ENCODE measurements around the gene FBF1.
A peak's percentile ranks its signal among the peaks of the same experiment; 100 is the strongest.
"Not testable (repeated sequence)": the region's sequence is repeated elsewhere in the genome, so short reads cannot be mapped to it uniquely, and the experiment has no call there.

The FBF1 gene

DNA sequence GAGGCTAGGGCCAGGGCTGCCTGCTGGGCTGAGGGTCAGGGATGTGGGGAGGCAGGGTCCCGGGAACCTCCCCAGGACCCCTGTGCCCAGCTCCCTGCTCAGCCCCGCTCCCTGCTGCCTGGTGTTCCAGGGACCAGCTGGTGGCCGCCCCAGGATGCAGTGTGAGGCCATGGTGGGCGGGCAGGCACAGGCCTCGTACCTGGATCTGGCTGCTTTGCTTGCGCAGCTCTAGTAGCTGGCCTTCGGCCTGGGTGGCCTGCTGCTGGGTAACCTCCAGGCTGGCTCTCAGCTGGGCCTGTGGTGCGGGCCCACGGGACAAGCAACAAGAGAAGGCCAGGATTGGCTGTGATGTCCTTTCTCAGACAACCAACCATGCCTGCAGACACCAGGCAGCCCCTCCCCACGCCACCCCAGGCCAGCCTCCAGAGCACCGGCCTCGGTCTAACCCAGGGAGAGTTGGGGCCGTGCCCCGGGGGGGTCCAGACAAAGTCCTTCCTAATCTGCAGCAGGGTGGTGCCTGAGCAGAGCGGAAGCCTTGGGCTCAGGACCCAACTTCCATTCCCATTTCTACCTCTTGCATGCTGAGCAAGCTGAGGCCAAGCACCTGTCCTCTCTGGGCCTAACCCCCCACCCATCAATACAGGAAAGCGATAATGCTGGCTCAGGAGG, 48.2 kb downstream of the FBF1 start:
- DNase-seq = no peak

DNA sequence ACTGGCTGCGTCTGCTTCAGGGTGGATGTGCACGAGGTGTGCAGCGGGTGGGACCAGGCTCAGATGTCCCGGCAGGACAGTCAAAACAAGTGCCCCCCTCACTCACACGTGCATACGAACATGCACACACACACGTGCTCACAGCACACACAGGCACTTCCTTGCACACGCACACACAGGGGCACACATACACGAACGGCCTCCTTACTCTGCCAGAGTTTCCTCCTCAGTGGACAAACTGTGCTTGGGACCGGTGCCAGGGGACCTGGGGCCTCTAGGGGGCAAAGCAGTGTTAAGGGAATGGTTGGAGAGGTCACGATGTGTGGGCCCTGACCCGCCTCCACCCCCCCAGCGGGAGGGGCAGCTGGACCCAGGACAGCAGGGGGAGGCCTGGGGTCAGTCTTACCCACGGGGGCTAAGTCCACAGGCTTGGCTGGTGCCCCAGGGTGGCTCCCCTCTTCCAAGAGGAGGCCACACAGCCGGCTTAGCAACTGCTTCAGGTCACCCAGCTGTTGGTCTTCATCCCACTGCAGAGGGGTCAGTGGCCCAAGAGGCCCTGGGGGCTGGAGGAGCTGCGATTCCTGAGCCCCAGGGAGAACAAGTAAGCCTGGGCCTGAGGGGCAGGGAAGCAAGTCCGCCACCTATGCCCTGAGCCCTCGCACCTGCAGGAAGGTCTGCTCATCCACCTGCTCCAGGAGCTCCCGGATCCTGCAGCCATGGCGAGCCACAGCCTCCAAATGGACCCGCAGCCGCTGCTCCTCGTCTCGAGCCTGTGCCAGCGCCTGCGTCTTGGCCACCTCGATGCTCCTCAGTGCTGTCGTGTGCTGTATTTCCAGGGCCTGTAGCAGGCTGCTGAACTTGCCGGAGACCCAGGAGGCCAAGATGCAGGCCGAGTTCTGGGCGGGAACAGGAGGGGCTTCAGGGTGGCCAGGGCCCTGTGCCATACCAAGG, 49.0 kb downstream of the FBF1 start:
- DNase-seq = no peak

- DNase-seq = no peak
Measured at GRCh38 chr17:75891022-75891604, 49.7 kb downstream of the FBF1 start.

GRCh38 chr17:75889454-75889853, 51.4 kb downstream of the FBF1 start:
- DNase-seq = no peak

GRCh38 chr17:75888484-75888883, 52.4 kb downstream of the FBF1 start:
- no peak for DNase-seq

- not testable (repeated sequence) for DNase-seq
Measured at GRCh38 chr17:75885860-75886259, 55.0 kb downstream of the FBF1 start.

- no peak for DNase-seq
Measured at GRCh38 chr17:75885431-75885830, 55.4 kb downstream of the FBF1 start.

DNA sequence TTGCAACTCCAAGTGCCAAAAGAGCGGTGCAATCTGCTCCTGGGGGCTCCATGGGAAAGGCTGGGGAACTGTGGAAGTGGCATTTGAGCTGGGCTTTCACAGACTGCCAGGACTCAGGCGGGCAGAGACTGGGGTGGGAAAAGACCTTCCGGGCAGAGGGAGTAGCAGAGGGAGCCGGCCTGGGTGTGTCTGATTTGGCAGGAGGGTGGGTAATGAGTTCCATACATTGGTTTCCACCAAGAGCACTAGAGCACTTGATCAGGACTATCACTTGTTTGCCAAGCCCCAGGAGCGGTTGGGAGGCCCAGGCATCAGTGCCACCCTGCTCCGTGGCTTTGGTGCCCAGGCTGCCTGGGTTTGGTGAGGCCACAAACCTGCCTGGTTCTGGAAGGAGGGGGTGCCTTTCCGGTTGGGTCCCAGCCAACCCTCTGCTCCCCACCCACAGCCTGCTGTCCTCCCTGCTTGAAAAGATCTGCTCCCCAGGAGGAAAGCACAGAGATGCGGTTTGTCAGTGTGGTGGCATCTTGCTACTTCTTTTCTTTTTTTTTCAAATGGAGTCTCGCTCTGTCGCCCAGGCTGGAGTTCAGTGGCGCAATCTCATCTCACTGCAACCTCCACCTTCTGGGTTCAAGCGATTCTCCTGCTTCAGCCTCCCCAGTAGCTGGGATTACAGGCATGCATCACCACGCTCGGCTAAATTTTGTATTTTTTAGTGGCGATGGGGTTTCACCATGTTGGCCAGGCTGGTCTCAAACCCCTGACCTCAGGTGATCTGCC, 59.0 kb downstream of the FBF1 start:
- DNase-seq = no peak

DNA sequence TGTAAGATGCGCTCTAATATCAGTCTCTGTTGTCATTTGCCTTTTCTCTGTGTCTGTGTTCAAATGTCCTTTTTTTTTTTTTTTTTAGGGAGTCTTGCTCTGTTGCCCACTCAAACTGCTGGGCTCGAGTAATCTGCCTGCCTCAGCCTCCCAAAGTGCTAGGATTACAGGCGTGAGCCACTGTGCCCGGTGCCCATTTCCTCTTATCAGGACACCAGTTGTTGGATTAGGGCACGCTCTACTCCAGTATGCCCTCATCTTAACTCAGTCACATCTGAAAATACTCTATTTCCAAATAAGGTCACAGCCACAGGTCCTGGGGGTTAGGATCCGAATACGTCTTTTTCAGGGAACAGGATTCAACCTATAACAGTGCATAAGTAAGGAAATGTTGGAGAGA, 60.6 kb downstream of the FBF1 start:
- no peak for DNase-seq

GRCh38 chr17:75878174-75878998, 62.5 kb downstream of the FBF1 start, which contains the start of gene TRIM47:
TRIM47 (minus strand) TSS chr17:75878581; CDS start chr17:75878548, 33 bp downstream.
- no peak for DNase-seq

DNA sequence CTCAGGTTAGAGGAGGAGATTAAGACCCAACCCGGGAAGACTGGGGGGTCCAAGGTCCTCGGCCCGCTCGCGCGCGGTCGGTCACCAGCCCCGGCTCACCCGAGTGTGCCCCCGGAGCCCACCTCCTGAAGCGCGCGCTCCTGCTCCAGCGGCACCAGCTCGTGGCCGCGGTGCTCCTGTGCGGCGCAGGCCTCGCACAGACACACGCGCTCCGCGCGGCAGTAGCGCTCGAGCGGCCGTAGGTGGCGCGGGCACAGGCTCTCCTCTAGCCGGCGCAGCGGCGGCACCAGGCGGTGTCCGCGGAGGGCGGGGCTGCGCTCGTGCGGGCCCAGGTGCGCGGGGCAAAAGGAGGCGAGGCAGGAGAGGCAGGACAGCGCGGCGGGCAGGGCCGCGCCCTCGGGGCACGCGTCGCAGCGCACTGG, 63.1 kb downstream of the FBF1 start:
- no peak for DNase-seq

GRCh38 chr17:75876938-75877751, 63.7 kb downstream of the FBF1 start:
- peak; percentile 58 for DNase-seq

DNA sequence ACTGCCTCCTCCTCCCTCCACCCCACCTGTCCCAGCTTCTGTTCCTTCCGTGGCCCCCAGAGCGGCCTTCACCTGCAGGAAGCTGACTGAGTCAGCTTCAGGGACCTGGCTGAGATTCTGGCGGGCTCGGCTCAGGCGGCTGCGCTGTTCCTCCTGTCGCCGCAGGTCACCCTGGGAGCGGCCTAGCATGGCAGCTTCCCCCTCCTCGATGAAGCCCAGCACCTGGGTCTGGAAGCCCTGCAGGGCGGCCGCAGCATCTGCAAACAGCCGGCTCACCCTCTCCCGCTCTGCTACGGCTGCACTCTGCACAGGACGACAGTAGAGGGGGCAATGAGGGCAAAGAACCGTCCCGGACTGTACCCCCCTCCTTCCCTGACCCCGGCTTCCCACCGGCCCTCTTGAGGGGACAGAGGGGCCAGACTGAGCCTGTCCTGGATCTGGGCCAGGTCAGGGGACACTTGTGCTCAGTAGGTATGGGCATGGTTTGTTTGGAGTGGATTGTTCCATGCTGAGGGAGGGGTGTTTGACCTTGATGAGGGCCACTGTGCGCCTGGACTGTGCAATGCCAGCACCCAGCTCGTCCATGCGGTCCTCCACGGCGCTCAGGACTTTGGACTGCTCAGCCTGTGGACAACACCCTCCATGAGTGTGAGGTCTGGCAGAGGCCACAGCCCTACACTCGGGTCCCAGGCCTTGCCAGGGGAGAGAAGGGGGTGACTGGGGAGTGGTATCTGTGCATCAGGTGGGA, 64.5 kb downstream of the FBF1 start:
- DNase-seq = peak; percentile 16

DNA sequence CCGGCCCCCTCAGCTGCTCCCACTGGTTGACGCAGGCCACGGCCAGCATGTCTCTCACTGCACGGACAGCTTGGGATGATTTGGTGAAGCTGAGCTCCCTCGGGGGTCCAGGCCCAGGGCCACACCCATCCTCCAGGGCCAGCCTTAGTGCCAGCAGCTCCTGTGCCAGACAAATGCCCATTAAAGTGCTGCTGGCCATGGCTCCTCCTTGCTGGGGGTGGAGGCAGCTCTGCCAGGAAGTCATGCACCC, 65.0 kb downstream of the FBF1 start:
- no peak for DNase-seq

DNA sequence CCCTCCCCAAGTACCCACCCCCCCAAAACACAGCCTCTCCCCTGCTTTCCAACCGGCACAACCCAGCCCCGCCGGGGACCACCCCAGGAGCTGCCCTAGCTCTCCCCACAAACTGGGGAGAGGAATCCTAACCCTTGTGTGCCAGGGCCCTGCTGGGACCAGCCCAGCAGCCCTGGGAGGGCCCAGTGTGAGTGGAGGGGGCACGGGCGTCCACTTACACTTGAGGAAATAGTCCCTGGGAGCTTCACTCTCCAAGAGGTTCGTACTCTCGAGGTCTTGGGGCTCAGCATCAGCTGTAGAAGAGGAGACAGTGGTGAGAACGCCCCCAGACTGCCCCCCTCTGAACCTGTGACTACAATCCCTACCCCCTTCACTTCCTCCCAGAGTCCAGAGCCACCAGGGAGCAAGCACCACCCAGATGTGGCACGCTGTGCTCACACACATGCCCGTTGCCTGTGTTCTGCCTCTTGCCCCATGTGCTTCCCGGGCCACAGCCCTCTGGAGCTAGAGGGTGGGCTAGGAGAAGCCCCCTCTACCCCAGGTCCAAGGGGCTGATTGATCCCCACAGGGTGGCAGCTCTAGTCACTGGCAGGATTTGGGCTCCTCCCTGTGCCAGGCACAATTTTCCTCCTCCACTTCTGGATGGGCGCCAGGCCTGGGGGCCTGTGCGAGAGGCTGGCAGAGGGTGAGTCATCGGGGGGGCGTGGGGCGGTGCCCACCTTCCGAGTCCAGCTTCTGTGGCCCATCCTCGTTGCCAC, 65.5 kb downstream of the FBF1 start:
- DNase-seq = no peak

GRCh38 chr17:75874323-75875181, 66.3 kb downstream of the FBF1 start:
- no peak for DNase-seq

GRCh38 chr17:75873587-75874322, 67.1 kb downstream of the FBF1 start:
- DNase-seq = no peak
